SK-N-MC (cell line): Measurements from ENCODE around the gene DOCK9.

ENCODE experiments used
- DNase-seq: peaks from one replicate; pipeline ENCODE4 v3.0.0-alpha.2; 2011; ENCODE audit warnings: low read depth, low spot score
- H3K27ac ChIP-seq: fragments of 200-600 bp; sonication (generic); 2 replicates; pipeline ENCODE4 v1.5.1; 2016; ENCODE audit warnings: mixed run types
- H3K36me3 ChIP-seq: fragments of 200-600 bp; sonication (generic); 2 replicates; pipeline ENCODE4 v1.6.1; 2017; ENCODE audit warnings: antibody characterized with exemption, low read length, mixed read lengths; ENCODE audit not compliant: insufficient read depth
- H3K4me3 ChIP-seq: fragments of 200-600 bp; sonication (generic); 2 replicates; pipeline ENCODE4 v1.5.1; 2016
- H3K9ac ChIP-seq: fragments of 200-600 bp; sonication (generic); 2 replicates; pipeline ENCODE4 v1.8.0; 2017; ENCODE audit warnings: mixed run types, mixed read lengths; ENCODE audit not compliant: insufficient read length
- H3K9me3 ChIP-seq: fragments of 200-600 bp; sonication (generic); 2 replicates; pipeline ENCODE4 v1.6.1; 2017; ENCODE audit warnings: low read depth, mild to moderate bottlenecking, antibody characterized with exemption, low read length, moderate library complexity, mixed read lengths
- EZH2 ChIP-seq: fragments of 200-600 bp; sonication (generic); IDR thresholded peaks from one replicate; pipeline ENCODE4 v1.6.1; 2017; ENCODE audit warnings: antibody characterized with exemption
- FOXP2 ChIP-seq: optimal IDR thresholded peaks from 2 replicates; pipeline ENCODE3; 2011; ENCODE audit warnings: mild to moderate bottlenecking, moderate library complexity; ENCODE audit not compliant: insufficient read depth; ENCODE audit errors: extremely low read length, control extremely low read depth
- POLR2AphosphoS5 ChIP-seq: IDR thresholded peaks from 2 replicates; pipeline ENCODE4 v1.6.1; 2012; ENCODE audit warnings: mild to moderate bottlenecking, low read depth, low read length, borderline replicate concordance

Gene DOCK9

GRCh38 chr13:98879127-98879520, 98.7 kb downstream of the DOCK9 start:
- TF ChIP-seq FOXP2 (no peak), POLR2AphosphoS5 (no peak), EZH2 (no peak)
- Histone ChIP-seq H3K9me3 (no peaks in the 10 kb centered on the region), H3K4me3 (no peak overlapping the region), H3K27ac (no peak overlapping the region), H3K36me3 (no peaks in the 10 kb centered on the region), H3K9ac (no peak overlapping the region)
- DNase-seq, result no peak

DNA sequence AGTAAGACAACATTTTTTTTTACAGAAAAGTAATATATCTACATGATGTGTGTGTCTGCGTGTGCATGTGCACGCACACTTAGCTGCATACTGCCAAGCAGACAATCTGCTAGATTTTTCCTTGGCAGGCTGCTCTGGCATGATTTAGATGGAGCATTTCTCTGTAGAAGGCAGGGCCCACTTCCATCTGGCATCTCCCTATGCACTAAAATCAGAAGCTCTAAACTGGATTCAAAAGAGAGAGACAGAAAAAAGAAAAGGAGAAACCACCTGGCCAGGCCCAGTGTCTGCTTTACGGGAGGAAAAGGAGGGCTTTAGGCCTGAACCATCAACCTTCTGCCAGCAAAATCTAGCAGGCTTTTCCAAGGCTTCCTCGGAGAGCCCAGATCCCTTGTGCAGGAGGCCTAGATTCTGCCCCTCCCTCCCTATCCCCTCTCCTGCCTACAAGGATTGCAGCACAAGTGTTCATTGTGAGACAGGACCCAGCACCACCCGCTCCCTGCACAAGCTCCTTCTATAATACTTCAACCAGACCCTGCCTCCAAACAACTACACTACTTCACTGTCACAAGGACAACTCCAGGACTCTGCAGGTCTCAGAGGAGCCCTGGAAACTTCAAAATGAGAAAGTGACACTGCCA, 99.3 kb downstream of the DOCK9 start:
- no peak for DNase-seq
- no peak overlapping the region for H3K4me3 ChIP-seq
- no peak overlapping the region for H3K9ac ChIP-seq
- H3K36me3 ChIP-seq, result no peaks in the 10 kb centered on the region
- no peak for TF ChIP-seq POLR2AphosphoS5
- no peak for TF ChIP-seq EZH2
- TF ChIP-seq FOXP2, result no peak
- H3K9me3 ChIP-seq, result no peaks in the 10 kb centered on the region
- no peak overlapping the region for H3K27ac ChIP-seq

- H3K9ac ChIP-seq, result no peak overlapping the region
- no peak overlapping the region for H3K4me3 ChIP-seq
- TF ChIP-seq POLR2AphosphoS5 (no peak), EZH2 (no peak), FOXP2 (no peak)
- H3K36me3 ChIP-seq, result no peaks in the 10 kb centered on the region
- no peak for DNase-seq
- H3K9me3 ChIP-seq, result no peaks in the 10 kb centered on the region; the same call in 1 of the 2 replicates
- no peak overlapping the region for H3K27ac ChIP-seq
These were observed 99.9 kb downstream of the DOCK9 start for GRCh38 chr13:98877936-98878335.

DNA sequence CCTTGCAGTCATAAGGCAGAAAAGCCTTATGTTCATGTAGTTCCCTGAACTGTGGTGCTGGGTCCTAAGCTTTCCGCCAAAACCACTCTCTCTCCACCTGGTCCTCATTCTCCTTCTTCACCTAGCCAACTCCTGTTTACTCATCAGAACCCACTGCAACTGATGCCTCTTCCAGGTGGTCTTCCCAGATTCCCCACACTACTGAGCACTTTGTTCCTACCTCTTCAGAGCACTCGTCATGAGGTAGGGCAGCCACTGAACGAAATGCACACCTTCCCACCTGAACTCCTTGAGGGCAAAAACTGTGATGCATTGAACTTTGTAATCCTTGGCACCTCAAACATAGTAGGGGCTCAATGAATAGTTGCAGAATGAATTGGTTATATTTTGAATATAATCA, 100.4 kb downstream of the DOCK9 start:
- TF ChIP-seq EZH2 (no peak), POLR2AphosphoS5 (no peak), FOXP2 (no peak)
- Histone ChIP-seq H3K9ac (no peak overlapping the region), H3K27ac (no peak overlapping the region), H3K9me3 (no peaks in the 10 kb centered on the region; the same call in 1 of the 2 replicates), H3K36me3 (no peaks in the 10 kb centered on the region), H3K4me3 (no peak overlapping the region)
- no peak for DNase-seq

DNA sequence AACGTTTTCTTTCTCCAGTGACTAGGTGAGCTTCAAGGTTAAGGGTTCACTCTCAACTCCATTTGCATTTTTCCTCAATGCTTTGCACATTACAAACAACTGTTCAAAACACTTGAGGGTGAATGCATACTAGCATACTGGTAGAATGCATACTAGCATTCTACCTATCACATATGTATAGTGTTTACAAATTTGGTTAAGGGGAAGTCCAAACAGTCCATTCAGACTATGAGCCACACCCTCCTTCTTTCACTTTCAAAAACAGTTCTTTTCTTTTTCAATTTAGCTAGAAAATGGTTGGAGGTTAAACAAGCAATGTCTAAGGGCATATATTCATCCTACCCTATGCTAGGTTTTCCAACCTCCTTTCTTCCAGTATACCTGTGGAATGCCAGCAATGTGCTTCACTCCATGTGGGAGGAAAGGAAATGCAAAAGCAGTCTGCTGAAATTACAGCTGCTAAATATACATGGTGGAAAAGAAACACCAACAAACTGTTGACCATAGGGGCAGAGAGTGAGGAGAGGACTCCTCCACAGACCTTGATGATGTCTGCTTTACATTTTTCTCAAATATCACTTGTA, 102.6 kb downstream of the DOCK9 start:
- Histone ChIP-seq H3K9me3 (no peaks in the 10 kb centered on the region; the same call in 1 of the 2 replicates), H3K27ac (no peak overlapping the region), H3K36me3 (no peaks in the 10 kb centered on the region), H3K4me3 (no peak overlapping the region), H3K9ac (no peak overlapping the region)
- TF ChIP-seq EZH2, result no peak
- TF ChIP-seq POLR2AphosphoS5, result no peak
- TF ChIP-seq FOXP2, result no peak
- no peak for DNase-seq

DNA sequence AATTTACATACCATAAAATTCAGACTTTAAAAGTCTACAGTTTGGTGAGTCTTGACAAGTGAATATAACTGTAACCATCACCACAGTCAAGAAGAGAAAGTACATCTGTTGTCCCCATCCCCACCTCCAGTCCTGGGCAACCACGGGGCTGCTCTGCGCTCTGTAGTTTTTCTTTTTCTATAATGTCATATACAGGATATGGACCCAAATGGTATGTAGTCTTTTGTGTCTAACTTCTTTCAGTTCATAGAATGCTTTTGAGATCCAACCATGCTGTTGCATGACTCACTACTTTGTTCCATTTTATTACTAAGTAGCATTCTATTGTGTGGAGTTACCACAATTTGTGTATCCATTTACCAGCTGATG, 103.9 kb downstream of the DOCK9 start:
- Histone ChIP-seq H3K36me3 (no peaks in the 10 kb centered on the region), H3K9ac (no peak overlapping the region), H3K4me3 (no peak overlapping the region), H3K9me3 (no peaks in the 10 kb centered on the region; the same call in 1 of the 2 replicates), H3K27ac (no peak overlapping the region)
- TF ChIP-seq FOXP2, result no peak
- TF ChIP-seq EZH2, result no peak
- TF ChIP-seq POLR2AphosphoS5, result no peak
- no peak for DNase-seq

DNA sequence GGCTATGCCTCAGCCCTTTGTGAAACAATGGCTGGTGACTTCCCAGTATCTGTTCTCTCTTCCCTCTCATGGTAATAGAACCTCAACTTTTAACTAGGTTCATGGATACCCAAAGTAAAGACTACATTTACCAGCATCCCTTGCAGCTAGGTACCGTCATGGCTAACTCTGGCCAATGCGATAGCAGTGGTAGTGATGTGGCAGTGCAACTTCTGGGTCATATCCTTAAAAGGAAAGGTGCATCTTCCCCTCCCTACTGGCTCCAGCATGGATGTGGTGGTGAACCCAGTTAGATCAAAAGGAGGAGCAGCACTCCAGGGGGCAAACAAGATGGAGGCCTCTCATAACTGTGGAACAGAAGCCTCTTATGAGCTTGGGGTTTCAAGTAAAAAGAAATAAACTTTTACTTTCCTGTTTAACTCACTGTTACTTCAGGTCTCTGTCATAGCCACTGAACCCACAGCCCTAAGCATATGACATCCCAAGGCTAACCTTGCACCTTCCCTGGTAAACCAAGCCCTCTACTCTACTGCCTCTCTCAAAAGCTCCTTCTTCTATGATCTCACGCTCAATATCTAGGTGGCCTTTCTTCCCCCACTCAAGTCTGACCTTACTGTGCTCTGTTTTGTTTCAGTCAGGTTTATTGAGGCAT, 104.4 kb downstream of the DOCK9 start:
- TF ChIP-seq FOXP2, result no peak
- no peak for TF ChIP-seq EZH2
- TF ChIP-seq POLR2AphosphoS5, result no peak
- no peaks in the 10 kb centered on the region; the same call in 1 of the 2 replicates for H3K9me3 ChIP-seq
- H3K4me3 ChIP-seq, result no peak overlapping the region
- no peak overlapping the region for H3K9ac ChIP-seq
- no peaks in the 10 kb centered on the region for H3K36me3 ChIP-seq
- H3K27ac ChIP-seq, result no peak overlapping the region
- no peak for DNase-seq

GRCh38 chr13:98871727-98872126, 106.1 kb downstream of the DOCK9 start:
- Histone ChIP-seq H3K9me3 (no peaks in the 10 kb centered on the region; the same call in 1 of the 2 replicates), H3K9ac (no peak overlapping the region), H3K4me3 (no peak overlapping the region), H3K27ac (no peak overlapping the region), H3K36me3 (no peaks in the 10 kb centered on the region)
- TF ChIP-seq EZH2 (no peak), FOXP2 (no peak), POLR2AphosphoS5 (no peak)
- no peak for DNase-seq
